Caco-2 (cell line): ENCODE data around the gene OSBPL5. TPM values are rescaled to one million over a fixed set of nuclear protein-coding genes. Genes with fewer than 3 reads are reported as not detected.

Experiments used
- BruUV-seq: library from RNA; stranded (reverse); fragments of 400-500 nt; replicated peaks from 2 replicates; lab custom pipeline; 2021; lab: Mats Ljungman, UMichigan
- CTCF ChIA-PET: fragments of 300-600 bp; sonication (Branson Sonifier 250); formaldehyde crosslinking; loops from one replicate; lab custom pipeline; 2022; ENCODE audit warnings: antibody characterized with exemption; lab: Charles Lee
- POLR2A ChIA-PET: fragments of 300-600 bp; sonication (Branson Sonifier 250); formaldehyde crosslinking; loops from one replicate; lab custom pipeline; 2022; ENCODE audit warnings: antibody characterized with exemption; lab: Charles Lee
- DNase-seq, 2 experiments: peaks; one replicate each; pipeline versions ENCODE4 v3.0.0 to v3.0.0-alpha.2; 2020 to 2022
- H3K27me3 ChIP-seq: replicated peaks from 2 replicates; pipeline ENCODE4 v1.6.0; 2011; ENCODE audit warnings: low read length; ENCODE audit not compliant: control insufficient read depth, insufficient read depth
- H3K36me3 ChIP-seq: 2 replicates; pipeline ENCODE4 v1.5.1; 2011; ENCODE audit warnings: low read length; ENCODE audit not compliant: control insufficient read depth, insufficient read depth
- H3K4me1 ChIP-seq: fragments of 250-450 bp; sonication (Bioruptor Pico); 2 replicates; pipeline ENCODE4 v1.5.1; 2020; ENCODE audit warnings: mild to moderate bottlenecking
- H3K4me3 ChIP-seq: 2 replicates; pipeline ENCODE4 v1.5.1; 2011; ENCODE audit warnings: low read depth, mild to moderate bottlenecking, control low read depth, low read length
- H3K9me3 ChIP-seq: fragments of 250-450 bp; sonication (Bioruptor Pico); 2 replicates; pipeline ENCODE4 v1.5.1; 2020; ENCODE audit warnings: mild to moderate bottlenecking, moderate library complexity
- H3K27ac Mint-ChIP-seq: one replicate; pipeline ENCODE4 v1.8.0; 2022; ENCODE audit warnings: mixed read lengths; ENCODE audit not compliant: unreplicated experiment
- H3K27me3 Mint-ChIP-seq: one replicate; pipeline ENCODE4 v1.8.0; 2022; ENCODE audit warnings: mixed read lengths; ENCODE audit not compliant: insufficient read depth, unreplicated experiment
- H3K36me3 Mint-ChIP-seq: one replicate; pipeline ENCODE4 v1.8.0; 2022; ENCODE audit warnings: mild to moderate bottlenecking, mixed read lengths; ENCODE audit not compliant: insufficient read depth, unreplicated experiment
- H3K4me1 Mint-ChIP-seq: one replicate; pipeline ENCODE4 v1.8.0; 2022; ENCODE audit warnings: low read depth, mixed read lengths; ENCODE audit not compliant: unreplicated experiment
- H3K4me3 Mint-ChIP-seq: one replicate; pipeline ENCODE4 v1.8.0; 2022; ENCODE audit warnings: mild to moderate bottlenecking, moderate library complexity, mixed read lengths; ENCODE audit not compliant: unreplicated experiment
- H3K9me3 Mint-ChIP-seq: one replicate; pipeline ENCODE4 v1.8.0; 2022; ENCODE audit warnings: mixed read lengths; ENCODE audit not compliant: unreplicated experiment
- intact Hi-C: fragments of 100-400 bp; cut with micrococcal nuclease; formaldehyde crosslinking; loops from one replicate; pipeline ENCODE4 v1.10.0; 2022; ENCODE audit not compliant: unreplicated experiment
- total RNA-seq: library from RNA; stranded (reverse); gene quantifications from 2 replicates; pipeline ENCODE4 v1.2.3, GENCODE V29; 2022
- TF ChIP-seq, protein P1 (sequence below), 2 experiments: fragments of 200-600 bp in 1 of 2; IDR thresholded peaks; 1 replicate in 1 of 2; 2 replicates in 1 of 2; pipeline versions ENCODE4 v1.5.1 to v1.8.0; 2011 to 2022; ENCODE audit warnings: antibody characterized with exemption in 1 of 2, control low read depth in 1 of 2, inconsistent platforms in 1 of 2, low read depth in 1 of 2, low read length in 1 of 2, mild to moderate bottlenecking in 1 of 2, moderate library complexity in 1 of 2; ENCODE audit not compliant: insufficient read depth in 1 of 2, severe bottlenecking in 1 of 2, unreplicated experiment in 1 of 2

Gene OSBPL5
- total RNA-seq, 1 experiment from 2014 or later, result 4.9 TPM

DNA sequence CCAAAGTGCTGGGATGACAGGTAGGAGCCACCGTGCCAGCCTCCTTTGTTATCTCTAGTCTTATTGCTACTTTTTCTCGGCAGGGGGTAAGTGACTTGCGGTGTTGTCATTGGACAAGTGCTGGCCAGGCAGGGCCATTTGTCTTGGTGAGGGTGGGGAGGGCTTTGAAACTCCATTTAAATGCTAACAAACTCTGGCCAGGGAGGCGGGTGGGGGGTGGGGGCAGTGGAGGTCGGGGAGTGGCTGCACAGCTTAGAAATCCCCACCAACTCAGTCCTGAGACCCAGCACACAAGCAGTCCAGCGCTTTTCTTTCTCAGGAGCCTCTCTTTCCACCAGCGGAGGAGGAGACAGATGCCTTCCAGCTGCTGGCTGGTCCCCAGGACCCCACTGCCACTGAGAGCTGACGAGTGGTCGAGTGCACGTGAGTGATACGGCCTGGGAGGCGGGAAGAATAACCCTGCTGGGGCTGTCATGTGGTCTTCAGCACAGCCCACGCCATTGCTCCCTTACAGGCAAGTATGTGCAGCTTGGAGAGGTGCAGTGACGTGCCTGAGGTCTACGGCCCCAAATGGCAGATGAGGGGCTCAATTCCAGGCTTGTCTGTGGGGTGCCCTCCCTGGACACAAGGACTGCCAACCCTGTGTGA lies 24.2 kb upstream of the OSBPL5 start:
- TF ChIP-seq, protein P1, sequence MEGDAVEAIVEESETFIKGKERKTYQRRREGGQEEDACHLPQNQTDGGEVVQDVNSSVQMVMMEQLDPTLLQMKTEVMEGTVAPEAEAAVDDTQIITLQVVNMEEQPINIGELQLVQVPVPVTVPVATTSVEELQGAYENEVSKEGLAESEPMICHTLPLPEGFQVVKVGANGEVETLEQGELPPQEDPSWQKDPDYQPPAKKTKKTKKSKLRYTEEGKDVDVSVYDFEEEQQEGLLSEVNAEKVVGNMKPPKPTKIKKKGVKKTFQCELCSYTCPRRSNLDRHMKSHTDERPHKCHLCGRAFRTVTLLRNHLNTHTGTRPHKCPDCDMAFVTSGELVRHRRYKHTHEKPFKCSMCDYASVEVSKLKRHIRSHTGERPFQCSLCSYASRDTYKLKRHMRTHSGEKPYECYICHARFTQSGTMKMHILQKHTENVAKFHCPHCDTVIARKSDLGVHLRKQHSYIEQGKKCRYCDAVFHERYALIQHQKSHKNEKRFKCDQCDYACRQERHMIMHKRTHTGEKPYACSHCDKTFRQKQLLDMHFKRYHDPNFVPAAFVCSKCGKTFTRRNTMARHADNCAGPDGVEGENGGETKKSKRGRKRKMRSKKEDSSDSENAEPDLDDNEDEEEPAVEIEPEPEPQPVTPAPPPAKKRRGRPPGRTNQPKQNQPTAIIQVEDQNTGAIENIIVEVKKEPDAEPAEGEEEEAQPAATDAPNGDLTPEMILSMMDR (IDR thresholded peaks at IDR 0.05; ENCODE audit: insufficient read depth in 1 of 2, low read depth in 1 of 2, low read length in 1 of 2, severe bottlenecking in 1 of 2, unreplicated experiment in 1 of 2), result no peak
- Mint-ChIP-seq H3K36me3 (no peaks in the 10 kb centered on the region), H3K9me3 (no peaks in the 10 kb centered on the region), H3K4me1 (no peaks in the 10 kb centered on the region), H3K27me3 (peaks cover 10% of the 10 kb centered on the region), H3K27ac (no peak overlapping the region), H3K4me3 (no peak overlapping the region)
- H3K27me3 ChIP-seq, result no peaks in the 10 kb centered on the region; the same call in 1 of the 2 replicates
- no peaks in the 10 kb centered on the region for H3K4me1 ChIP-seq
- H3K36me3 ChIP-seq, result no peaks in the 10 kb centered on the region
- intact Hi-C loops, result no loop called here
- no peaks in the 10 kb centered on the region for H3K9me3 ChIP-seq
- CTCF ChIA-PET, result no interaction called here
- no peak for DNase-seq
- no TSS peak for BruUV-seq
- no peak overlapping the region for H3K4me3 ChIP-seq
- POLR2A ChIA-PET, result no interaction called here

DNA sequence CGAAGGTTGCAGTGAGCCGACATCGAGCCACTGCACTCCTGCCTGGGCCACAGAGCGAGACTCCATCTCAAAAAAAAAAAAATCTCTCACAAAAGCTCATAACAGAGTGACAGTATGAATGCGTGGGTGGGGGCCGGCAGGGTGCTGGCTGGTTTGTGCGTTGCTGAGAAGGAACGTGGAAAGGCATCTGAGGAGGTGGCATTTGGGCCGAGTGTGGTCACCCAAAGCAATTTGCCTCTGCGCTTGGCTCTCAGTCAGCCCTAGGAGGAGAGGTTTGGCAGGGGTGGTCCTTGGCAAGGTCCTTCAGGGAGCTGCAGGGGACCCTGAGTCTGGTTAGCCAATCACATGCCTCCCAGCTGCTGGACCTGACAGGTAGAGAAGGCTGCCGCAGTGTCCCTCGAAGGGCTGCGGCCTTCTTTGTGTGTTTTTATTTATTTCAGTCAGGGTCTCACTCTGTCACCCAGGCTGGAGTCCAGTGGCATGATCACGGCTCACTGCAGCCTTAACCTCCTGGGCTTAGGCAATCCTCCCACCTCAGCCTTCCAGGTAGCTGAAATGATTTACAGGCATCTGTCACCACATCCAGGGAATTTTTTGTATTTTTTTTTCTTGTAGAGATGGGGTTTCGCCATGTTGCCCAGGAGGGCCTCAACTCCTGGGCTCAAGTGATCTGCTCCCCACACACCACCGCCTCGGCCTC lies 23.5 kb upstream of the OSBPL5 start:
- no TSS peak for BruUV-seq
- H3K4me1 ChIP-seq, result no peaks in the 10 kb centered on the region
- H3K36me3 Mint-ChIP-seq, result no peaks in the 10 kb centered on the region
- DNase-seq, result no peak
- peaks cover 10% of the 10 kb centered on the region for H3K27me3 Mint-ChIP-seq
- TF ChIP-seq, protein P1 (IDR thresholded peaks at IDR 0.05; ENCODE audit: insufficient read depth in 1 of 2, low read depth in 1 of 2, low read length in 1 of 2, severe bottlenecking in 1 of 2, unreplicated experiment in 1 of 2), result no peak
- ChIA-PET POLR2A (no interaction called here), CTCF (no interaction called here)
- no peaks in the 10 kb centered on the region for H3K9me3 Mint-ChIP-seq
- no peaks in the 10 kb centered on the region for H3K36me3 ChIP-seq
- H3K4me3 Mint-ChIP-seq, result no peak overlapping the region
- H3K4me3 ChIP-seq, result no peak overlapping the region
- H3K27me3 ChIP-seq, result no peaks in the 10 kb centered on the region; the same call in 1 of the 2 replicates
- no peaks in the 10 kb centered on the region for H3K9me3 ChIP-seq
- no peak overlapping the region for H3K27ac Mint-ChIP-seq
- intact Hi-C loops, result no loop called here
- H3K4me1 Mint-ChIP-seq, result no peaks in the 10 kb centered on the region

DNA sequence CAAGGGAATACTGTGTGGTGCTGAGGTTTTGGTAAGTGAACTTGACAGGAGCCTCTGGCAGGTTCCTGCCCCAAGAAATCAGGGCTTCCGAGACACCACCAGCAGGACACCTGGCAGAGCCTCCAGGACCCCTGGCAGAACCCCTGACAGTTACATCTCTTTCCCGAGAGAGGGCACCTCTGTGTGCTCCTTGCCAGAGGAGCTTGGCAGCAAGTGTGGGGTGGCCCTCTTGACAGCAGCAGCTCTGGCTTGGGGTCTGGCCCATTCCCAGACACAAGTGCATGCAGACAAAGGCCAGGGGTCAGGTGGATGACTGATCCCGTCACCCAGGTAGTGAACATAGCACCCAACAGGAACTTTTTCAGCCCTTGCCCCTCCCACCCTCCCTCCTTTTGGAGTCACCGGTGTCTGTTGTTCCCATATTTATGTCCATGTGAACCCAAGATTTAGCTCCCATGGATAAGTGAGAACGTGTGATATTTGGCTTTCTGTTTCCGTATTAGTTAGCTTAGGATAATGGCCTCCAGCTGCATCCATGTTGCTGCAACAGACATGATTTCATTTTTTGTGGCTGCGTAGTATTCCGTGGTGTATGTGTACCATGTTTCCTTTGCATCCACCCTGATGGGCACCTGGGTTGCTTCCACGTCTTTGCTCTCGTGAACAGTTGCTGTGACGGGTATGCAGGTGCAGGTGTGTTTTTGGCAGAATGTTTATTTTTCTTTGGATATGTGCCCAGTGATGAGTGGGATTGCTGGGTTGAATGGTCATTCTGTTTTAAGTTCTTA lies 21.2 kb upstream of the OSBPL5 start:
- POLR2A ChIA-PET, result no interaction called here
- TF ChIP-seq, protein P1 (IDR thresholded peaks at IDR 0.05; ENCODE audit: insufficient read depth in 1 of 2, low read depth in 1 of 2, low read length in 1 of 2, severe bottlenecking in 1 of 2, unreplicated experiment in 1 of 2), result no peak
- no peaks in the 10 kb centered on the region for H3K36me3 ChIP-seq

More for the DNA sequence above, 21.2 kb upstream of the OSBPL5 start:
- H3K4me1 ChIP-seq, result no peaks in the 10 kb centered on the region
- H3K27ac Mint-ChIP-seq, result no peak overlapping the region
- BruUV-seq, result no TSS peak
- H3K36me3 Mint-ChIP-seq, result no peaks in the 10 kb centered on the region
- H3K4me3 Mint-ChIP-seq, result no peak overlapping the region
- no peak overlapping the region for H3K4me3 ChIP-seq
- no peaks in the 10 kb centered on the region for H3K27me3 ChIP-seq
- H3K27me3 Mint-ChIP-seq, result peaks cover 10% of the 10 kb centered on the region
- H3K4me1 Mint-ChIP-seq, result no peaks in the 10 kb centered on the region
- no peaks in the 10 kb centered on the region for H3K9me3 ChIP-seq
- CTCF ChIA-PET, result no interaction called here
- no peaks in the 10 kb centered on the region for H3K9me3 Mint-ChIP-seq
- no peak for DNase-seq
- intact Hi-C loops, result no loop called here
